Nephron (organoid): ENCODE measurements around the gene PTPRG.

Source experiments
- H3K27ac Mint-ChIP-seq, 3 experiments: 2 replicates each; pipeline ENCODE4 v1.8.0; 2020; ENCODE audit warnings: mixed read lengths in 3 of 3, mild to moderate bottlenecking in 2 of 3, moderate library complexity in 1 of 3
- H3K27me3 Mint-ChIP-seq: 2 replicates; pipeline ENCODE4 v1.8.0; 2021; ENCODE audit warnings: low read depth, mild to moderate bottlenecking, moderate library complexity, mixed read lengths
- H3K36me3 Mint-ChIP-seq: 2 replicates; pipeline ENCODE4 v1.8.0; 2020; ENCODE audit warnings: low read depth, mixed read lengths
- H3K4me1 Mint-ChIP-seq: 2 replicates; pipeline ENCODE4 v1.8.0; 2020; ENCODE audit warnings: mixed read lengths
- H3K4me3 Mint-ChIP-seq, 3 experiments: 2 replicates each; pipeline ENCODE4 v1.8.0; 2020; ENCODE audit warnings: mild to moderate bottlenecking in 3 of 3, mixed read lengths in 3 of 3, moderate library complexity in 2 of 3
- H3K9me3 Mint-ChIP-seq: 2 replicates; pipeline ENCODE4 v1.8.0; 2020; ENCODE audit warnings: mixed read lengths
- CTCF ChIP-seq, 3 experiments: fragments of 200-600 bp; sonication (generic); IDR thresholded peaks; one replicate each; pipeline ENCODE4 v1.5.0; 2021; ENCODE audit warnings: antibody characterized with exemption in 3 of 3; ENCODE audit not compliant: unreplicated experiment in 3 of 3

The PTPRG gene

GRCh38 chr3:61736506-61736905 is 175.1 kb downstream of the PTPRG start:
- Mint-ChIP-seq H3K4me1 (peaks cover 50% of the 10 kb centered on the region), H3K27ac (no peak overlapping the region), H3K9me3 (no peaks in the 10 kb centered on the region), H3K36me3 (peaks cover 11% of the 10 kb centered on the region), H3K4me3 (no peak overlapping the region), H3K27me3 (no peaks in the 10 kb centered on the region)
- TF ChIP-seq CTCF (IDR thresholded peaks at IDR 0.05; ENCODE audit: unreplicated experiment in 3 of 3), result no peak

GRCh38 chr3:61739640-61740039 is 178.3 kb downstream of the PTPRG start:
- H3K9me3 Mint-ChIP-seq, result no peaks in the 10 kb centered on the region
- peaks cover 44% of the 10 kb centered on the region for H3K4me1 Mint-ChIP-seq
- no peak overlapping the region for H3K27ac Mint-ChIP-seq
- no peak for TF ChIP-seq CTCF (IDR thresholded peaks at IDR 0.05; ENCODE audit: unreplicated experiment in 3 of 3)
- no peak overlapping the region for H3K4me3 Mint-ChIP-seq
- peaks cover 11% of the 10 kb centered on the region for H3K36me3 Mint-ChIP-seq
- no peaks in the 10 kb centered on the region for H3K27me3 Mint-ChIP-seq

- no peak for TF ChIP-seq CTCF (IDR thresholded peaks at IDR 0.05; ENCODE audit: unreplicated experiment in 3 of 3)
- peaks cover 8% of the 10 kb centered on the region for H3K36me3 Mint-ChIP-seq
- H3K4me1 Mint-ChIP-seq, result peaks cover 37% of the 10 kb centered on the region
- no peak overlapping the region for H3K4me3 Mint-ChIP-seq
- no peak overlapping the region for H3K27ac Mint-ChIP-seq
- no peaks in the 10 kb centered on the region for H3K9me3 Mint-ChIP-seq
- no peaks in the 10 kb centered on the region for H3K27me3 Mint-ChIP-seq
These were observed 179.1 kb downstream of the PTPRG start for GRCh38 chr3:61740494-61740893.

- Mint-ChIP-seq H3K27me3 (no peaks in the 10 kb centered on the region), H3K9me3 (no peaks in the 10 kb centered on the region), H3K4me1 (peaks cover 34% of the 10 kb centered on the region), H3K27ac (no peak overlapping the region), H3K36me3 (peaks cover 7% of the 10 kb centered on the region), H3K4me3 (no peak overlapping the region)
- TF ChIP-seq CTCF (IDR thresholded peaks at IDR 0.05; ENCODE audit: unreplicated experiment in 3 of 3), result no peak
These were observed 180.2 kb downstream of the PTPRG start for GRCh38 chr3:61741551-61741950.

- H3K9me3 Mint-ChIP-seq, result no peaks in the 10 kb centered on the region
- no peaks in the 10 kb centered on the region for H3K27me3 Mint-ChIP-seq
- H3K4me3 Mint-ChIP-seq, result no peak overlapping the region
These were observed 180.6 kb downstream of the PTPRG start for GRCh38 chr3:61742006-61742405.

More at GRCh38 chr3:61742006-61742405, 180.6 kb downstream of the PTPRG start:
- H3K27ac Mint-ChIP-seq, result no peak overlapping the region
- TF ChIP-seq CTCF (IDR thresholded peaks at IDR 0.05; ENCODE audit: unreplicated experiment in 3 of 3), result no peak
- H3K4me1 Mint-ChIP-seq, result peaks cover 30% of the 10 kb centered on the region
- peaks cover 2% of the 10 kb centered on the region for H3K36me3 Mint-ChIP-seq
